VCaP (cell line): ENCODE results near the gene PTPN5.
"Not testable (repeated sequence)": the region's sequence is repeated elsewhere in the genome, so short reads cannot be mapped to it uniquely, and the experiment has no call there.

Source experiments
- H3K27ac ChIP-seq: fragments of 450-650 bp; 2 replicates; pipeline ENCODE4 v1.5.1; 2017
- TF ChIP-seq, protein P1 (sequence below): fragments of 450-650 bp; conservative IDR thresholded peaks from 2 replicates; pipeline ENCODE4 v1.5.1; 2017; ENCODE audit warnings: mild to moderate bottlenecking, moderate library complexity

Gene PTPN5

GRCh38 chr11:18791207-18791968 lies at the start of gene PTPN5:
TSS of gene PTPN5 (minus strand) at chr11:18791798. CDS start at chr11:18771958, 19,840 bp downstream.
- TF ChIP-seq, protein P1, sequence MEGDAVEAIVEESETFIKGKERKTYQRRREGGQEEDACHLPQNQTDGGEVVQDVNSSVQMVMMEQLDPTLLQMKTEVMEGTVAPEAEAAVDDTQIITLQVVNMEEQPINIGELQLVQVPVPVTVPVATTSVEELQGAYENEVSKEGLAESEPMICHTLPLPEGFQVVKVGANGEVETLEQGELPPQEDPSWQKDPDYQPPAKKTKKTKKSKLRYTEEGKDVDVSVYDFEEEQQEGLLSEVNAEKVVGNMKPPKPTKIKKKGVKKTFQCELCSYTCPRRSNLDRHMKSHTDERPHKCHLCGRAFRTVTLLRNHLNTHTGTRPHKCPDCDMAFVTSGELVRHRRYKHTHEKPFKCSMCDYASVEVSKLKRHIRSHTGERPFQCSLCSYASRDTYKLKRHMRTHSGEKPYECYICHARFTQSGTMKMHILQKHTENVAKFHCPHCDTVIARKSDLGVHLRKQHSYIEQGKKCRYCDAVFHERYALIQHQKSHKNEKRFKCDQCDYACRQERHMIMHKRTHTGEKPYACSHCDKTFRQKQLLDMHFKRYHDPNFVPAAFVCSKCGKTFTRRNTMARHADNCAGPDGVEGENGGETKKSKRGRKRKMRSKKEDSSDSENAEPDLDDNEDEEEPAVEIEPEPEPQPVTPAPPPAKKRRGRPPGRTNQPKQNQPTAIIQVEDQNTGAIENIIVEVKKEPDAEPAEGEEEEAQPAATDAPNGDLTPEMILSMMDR = no peak

GRCh38 chr11:18836417-18836816 lies 44.8 kb upstream of the PTPN5 start:
- H3K27ac ChIP-seq = no peak overlapping the region
- TF ChIP-seq, protein P1 = no peak

More at GRCh38 chr11:18791207-18791968, at the start of gene PTPN5:
- no peak within 1 kb of the TSS for H3K27ac ChIP-seq

GRCh38 chr11:18834754-18835466 lies 43.3 kb upstream of the PTPN5 start:
- TF ChIP-seq, protein P1 = no peak
- H3K27ac ChIP-seq = no peak overlapping the region

DNA sequence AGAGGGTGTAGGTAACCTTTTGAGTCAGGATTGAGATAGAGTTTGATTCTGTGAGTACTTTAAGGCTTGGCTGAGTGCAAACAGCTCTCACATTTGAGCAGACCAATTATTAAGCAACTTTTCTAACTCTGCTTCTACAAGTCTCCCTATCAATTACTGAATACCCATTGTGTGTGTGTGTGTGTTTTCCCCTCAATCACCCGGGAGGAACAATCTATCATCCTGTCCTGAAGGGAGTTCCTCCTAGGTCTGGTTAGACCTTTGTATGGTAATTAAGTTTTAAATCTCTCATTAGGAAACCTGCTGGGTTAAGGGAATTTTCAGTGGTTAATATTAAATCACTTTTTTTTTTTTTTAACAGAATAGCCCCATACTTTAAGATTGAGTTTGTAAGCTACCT lies 28.6 kb upstream of the PTPN5 start:
- not testable (repeated sequence) for H3K27ac ChIP-seq

GRCh38 chr11:18804199-18804999 lies 12.8 kb upstream of the PTPN5 start:
- TF ChIP-seq, protein P1 = no peak
- H3K27ac ChIP-seq = no peak overlapping the region

DNA sequence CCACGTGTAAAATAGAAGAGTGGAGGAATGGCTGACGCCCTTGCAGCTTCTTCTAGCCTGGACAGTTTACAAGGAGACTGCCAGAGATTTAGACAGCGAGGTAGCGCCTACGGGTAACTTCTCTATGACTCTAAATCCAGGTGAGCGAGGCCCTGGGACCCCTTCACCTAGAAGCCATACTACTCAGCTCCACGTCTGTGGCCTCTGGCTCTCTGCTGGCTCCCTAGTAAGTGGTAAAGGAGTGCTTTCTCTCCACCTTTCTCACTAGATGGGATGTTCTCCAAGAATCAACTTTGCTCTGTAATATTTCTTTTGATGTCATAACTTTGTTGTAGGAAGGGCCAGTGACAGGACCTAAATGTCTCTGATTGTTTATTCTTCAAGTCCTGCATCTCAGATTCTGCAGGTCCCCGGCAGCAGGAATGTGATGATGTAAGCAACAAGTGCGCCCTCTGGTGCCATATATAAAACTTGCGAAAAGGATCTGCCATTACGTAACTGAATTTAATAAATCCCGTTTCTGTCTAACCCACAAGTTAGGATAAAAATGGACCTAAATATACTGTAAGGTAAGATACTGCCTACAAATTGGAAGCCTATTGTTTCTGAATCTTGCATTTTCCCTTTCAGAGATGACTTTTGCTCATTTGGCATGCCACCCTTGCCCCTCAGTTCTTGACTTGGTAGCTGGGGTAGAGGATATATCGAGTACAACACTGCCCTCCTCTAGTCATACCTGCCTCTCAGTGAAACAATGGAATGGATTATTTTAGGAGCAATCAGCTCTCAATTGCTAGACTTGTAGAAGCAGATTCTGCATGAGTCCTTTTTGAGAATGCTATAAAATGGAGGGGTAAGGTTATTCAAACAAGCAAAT lies 11.0 kb upstream of the PTPN5 start:
- H3K27ac ChIP-seq = peak overlapping the region; percentile 65
- TF ChIP-seq, protein P1 = peak; percentile 76

DNA sequence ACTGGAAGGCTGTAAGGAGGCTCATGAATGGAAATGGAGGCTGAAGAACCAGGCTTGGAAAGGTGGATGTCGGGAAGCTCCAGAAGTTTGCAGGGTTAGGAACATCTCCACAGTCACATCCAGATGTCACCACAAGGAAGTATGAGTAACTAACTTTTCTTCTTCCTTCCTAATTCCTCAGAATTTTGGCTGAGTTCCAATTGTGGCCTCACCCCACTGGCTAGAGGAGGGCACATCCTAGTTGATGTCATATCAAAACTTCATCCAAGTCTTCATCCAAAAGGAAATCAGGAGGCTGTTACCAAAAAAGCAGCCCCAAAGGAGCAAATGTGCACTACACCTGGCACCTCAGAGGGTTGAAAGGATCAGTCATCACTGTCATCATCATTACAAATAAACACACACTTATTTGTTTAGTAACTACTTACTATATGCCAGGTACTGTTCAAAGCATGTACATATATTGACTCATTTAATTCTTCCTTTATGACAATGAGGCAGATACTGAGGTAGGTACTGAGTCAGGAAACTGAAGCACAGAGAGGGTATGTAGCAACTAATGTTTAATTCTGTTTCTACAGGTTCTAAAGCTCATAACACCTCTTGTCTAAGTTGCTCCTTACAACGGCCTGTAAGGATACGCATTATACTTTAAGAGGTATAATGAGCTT lies 7.3 kb upstream of the PTPN5 start:
- TF ChIP-seq, protein P1 = no peak
- H3K27ac ChIP-seq = no peak overlapping the region
